Heart left ventricle (tissue), 13 donors: ENCODE results near the gene UBE2M.

ENCODE experiments used
- POLR2A ChIP-seq, 2 donors: fragments of 450-650 bp; IDR thresholded peaks; one replicate each; pipeline ENCODE4 v1.6.1; 2017; ENCODE audit warnings: antibody characterized with exemption in 2 of 2, mild to moderate bottlenecking in 2 of 2, moderate library complexity in 2 of 2
- TF ChIP-seq, protein P1 (sequence below), 12 donors: fragments of 200-600 bp; sonication (generic) in 4 of 12; IDR thresholded peaks; one replicate each; pipeline versions ENCODE4 v1.5.0 to v1.8.0; 2018 to 2022; ENCODE audit warnings: antibody characterized with exemption in 12 of 12, mild to moderate bottlenecking in 5 of 12
- donor health status: ischemic (EF 13 %, LVEDD 7.1; RV severe dilation, severe dysfunction).
- donor health status: DM: no; HTN: yes; CAD: no.
- donor health status: DM: no; HTN: no; CAD: no.
- donor health status: ischemic (EF 25% LVEDD 6.9; RV normal size, moderate dysfunction).
- donor health status: ischemic (EF 25% LVEDD 5.7; RV mildly dilated, moderate dysfunction).
- donor health status: ischemic (EF 35%, LVEDD 5.7; RV mildly dilated, moderate dysfunction).
- donor health status: nonischemic (EF 11% LVEDD 7.7; RV severe dilation, severe dysfunction).
- donor health status: DM: yes; HTN: yes; CAD: no.
- donor health status: PGD.
- donor health status: ischemic (EF 29% LVEDD 5.4; RV normal size, mild dysfunction).
- donor health status: nonischemic (EF 23%, LVEDD 6.1; RV moderate dilation, normal function).

DNA sequence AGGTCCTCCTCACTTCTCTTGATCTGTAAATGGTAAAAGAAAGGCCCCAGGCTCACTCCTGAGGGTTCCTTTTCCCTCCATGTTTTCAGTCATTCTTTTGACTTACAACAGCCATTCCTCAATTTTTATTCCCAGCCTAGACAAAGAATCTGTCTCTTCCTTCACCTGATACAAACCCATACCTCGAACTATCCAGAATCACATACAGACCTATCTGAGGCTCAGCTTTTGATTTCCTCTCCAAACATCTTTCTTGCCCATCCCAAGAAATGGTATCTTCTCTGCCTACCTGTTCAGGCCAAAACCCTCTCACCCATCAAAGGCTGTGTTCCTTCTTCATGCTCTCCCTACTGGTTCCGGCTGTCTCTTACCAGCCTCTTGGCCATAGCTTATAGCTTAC, 5.8 kb downstream of the UBE2M start:
- TF ChIP-seq, protein P1, sequence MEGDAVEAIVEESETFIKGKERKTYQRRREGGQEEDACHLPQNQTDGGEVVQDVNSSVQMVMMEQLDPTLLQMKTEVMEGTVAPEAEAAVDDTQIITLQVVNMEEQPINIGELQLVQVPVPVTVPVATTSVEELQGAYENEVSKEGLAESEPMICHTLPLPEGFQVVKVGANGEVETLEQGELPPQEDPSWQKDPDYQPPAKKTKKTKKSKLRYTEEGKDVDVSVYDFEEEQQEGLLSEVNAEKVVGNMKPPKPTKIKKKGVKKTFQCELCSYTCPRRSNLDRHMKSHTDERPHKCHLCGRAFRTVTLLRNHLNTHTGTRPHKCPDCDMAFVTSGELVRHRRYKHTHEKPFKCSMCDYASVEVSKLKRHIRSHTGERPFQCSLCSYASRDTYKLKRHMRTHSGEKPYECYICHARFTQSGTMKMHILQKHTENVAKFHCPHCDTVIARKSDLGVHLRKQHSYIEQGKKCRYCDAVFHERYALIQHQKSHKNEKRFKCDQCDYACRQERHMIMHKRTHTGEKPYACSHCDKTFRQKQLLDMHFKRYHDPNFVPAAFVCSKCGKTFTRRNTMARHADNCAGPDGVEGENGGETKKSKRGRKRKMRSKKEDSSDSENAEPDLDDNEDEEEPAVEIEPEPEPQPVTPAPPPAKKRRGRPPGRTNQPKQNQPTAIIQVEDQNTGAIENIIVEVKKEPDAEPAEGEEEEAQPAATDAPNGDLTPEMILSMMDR (IDR thresholded peaks at IDR 0.05) = no peak
- no peak for TF ChIP-seq POLR2A (IDR thresholded peaks at IDR 0.05)
